NT2/D1 (cell line): ENCODE results near the gene CAMK1D.

Experiments
- SUZ12 ChIP-seq: IDR thresholded peaks from 2 replicates; pipeline ENCODE4 v1.6.1; 2011; ENCODE audit not compliant: insufficient read length, insufficient read depth; ENCODE audit errors: extremely low read depth
- YY1 ChIP-seq: IDR thresholded peaks from 2 replicates; pipeline ENCODE4 v1.6.1; 2011; ENCODE audit not compliant: insufficient read length, insufficient read depth
- ZNF274 ChIP-seq: IDR thresholded peaks from 2 replicates; pipeline ENCODE4 v1.6.1; 2011; ENCODE audit warnings: mild to moderate bottlenecking, low read depth, low read length

GRCh38 chr10:12796401-12797160 is 447.2 kb downstream of the CAMK1D start:
- TF ChIP-seq ZNF274, result no peak
- no peak for TF ChIP-seq YY1
- no peak for TF ChIP-seq SUZ12
